Measurements from ENCODE around the gene NPHP4.

The NPHP4 gene

GRCh38 chr1:5947071-5947821 lies 45.0 kb downstream of the NPHP4 start:
- no peak for DNase-seq

GRCh38 chr1:5945445-5945844 lies 46.8 kb downstream of the NPHP4 start:
- DNase-seq, result no peak

- DNase-seq, result no peak
These were observed 47.4 kb downstream of the NPHP4 start for GRCh38 chr1:5944843-5945167.

GRCh38 chr1:5944154-5944842 lies 47.9 kb downstream of the NPHP4 start:
- DNase-seq, result no peak

- no peak for DNase-seq
These were observed 48.7 kb downstream of the NPHP4 start for GRCh38 chr1:5943343-5944124.

- no peak for DNase-seq
These were observed 50.6 kb downstream of the NPHP4 start for GRCh38 chr1:5941671-5942070.

GRCh38 chr1:5940723-5941407 lies 51.4 kb downstream of the NPHP4 start:
- DNase-seq, result no peak

GRCh38 chr1:5939271-5940170 lies 52.7 kb downstream of the NPHP4 start:
- no peak for DNase-seq

GRCh38 chr1:5938101-5938646 lies 54.1 kb downstream of the NPHP4 start:
- no peak for DNase-seq

- DNase-seq, result no peak
These were observed 54.8 kb downstream of the NPHP4 start for GRCh38 chr1:5937373-5937857.

GRCh38 chr1:5936621-5937372 lies 55.4 kb downstream of the NPHP4 start:
- DNase-seq, result no peak

- DNase-seq, result no peak
These were observed 56.1 kb downstream of the NPHP4 start for GRCh38 chr1:5936126-5936525.

GRCh38 chr1:5935026-5935425 lies 57.2 kb downstream of the NPHP4 start:
- DNase-seq, result no peak

- no peak for DNase-seq
These were observed 58.0 kb downstream of the NPHP4 start for GRCh38 chr1:5934058-5934884.

- no peak for DNase-seq
These were observed 58.6 kb downstream of the NPHP4 start for GRCh38 chr1:5933676-5934057.

- no peak for DNase-seq
These were observed 59.2 kb downstream of the NPHP4 start for GRCh38 chr1:5933050-5933449.

GRCh38 chr1:5928714-5929400 lies 63.4 kb downstream of the NPHP4 start:
- DNase-seq, result no peak

- DNase-seq, result no peak
These were observed 64.5 kb downstream of the NPHP4 start for GRCh38 chr1:5927506-5928370.
